ENCODE data around the gene PDSS1. TPM values are rescaled to one million over a fixed set of nuclear protein-coding genes. Genes with fewer than 3 reads are reported as not detected.
A peak's percentile ranks its signal among the peaks of the same experiment; 100 is the strongest.

PDSS1 gene
- total and polyA plus RNA-seq, 2 experiments from 2014 or later: 3.7 to 10.5 TPM

- no peaks in the 10 kb centered on the region for H3K27me3 ChIP-seq
- DNase-seq (ENCODE audit: low read depth in 1 of 2, low spot score in 1 of 2): no peak
- H3K9me3 ChIP-seq (ENCODE audit: low read depth): no peaks in the 10 kb centered on the region
- H3K4me1 ChIP-seq (ENCODE audit: low read depth): no peaks in the 10 kb centered on the region
- H3K27ac ChIP-seq: no peak overlapping the region
- no peak for TF ChIP-seq CTCF (IDR thresholded peaks at IDR 0.05; ENCODE audit: low read depth, low read length)
- peaks cover 15% of the 10 kb centered on the region for H3K36me3 ChIP-seq
- no peak overlapping the region for H3K4me3 ChIP-seq
Observed at GRCh38 chr10:26765549-26765948, 68.0 kb downstream of the PDSS1 start.

- no peak for TF ChIP-seq CTCF (IDR thresholded peaks at IDR 0.05; ENCODE audit: low read depth, low read length)
- no peaks in the 10 kb centered on the region for H3K27me3 ChIP-seq
- H3K36me3 ChIP-seq: peaks cover 7% of the 10 kb centered on the region
- H3K4me1 ChIP-seq (ENCODE audit: low read depth): no peaks in the 10 kb centered on the region
- peak overlapping the region; percentile 43 for H3K27ac ChIP-seq
- no peaks in the 10 kb centered on the region for H3K9me3 ChIP-seq (ENCODE audit: low read depth)
- DNase-seq (ENCODE audit: low read depth in 1 of 2, low spot score in 1 of 2): no peak
- no peak overlapping the region for H3K4me3 ChIP-seq
Observed at GRCh38 chr10:26770069-26770468, 72.6 kb downstream of the PDSS1 start.

- Histone ChIP-seq H3K9me3 (ENCODE audit: low read depth) (no peaks in the 10 kb centered on the region), H3K27me3 (no peaks in the 10 kb centered on the region), H3K27ac (no peak overlapping the region), H3K4me3 (no peak overlapping the region), H3K36me3 (no peaks in the 10 kb centered on the region), H3K4me1 (ENCODE audit: low read depth) (no peaks in the 10 kb centered on the region)
- no peak for DNase-seq (ENCODE audit: low read depth in 1 of 2, low spot score in 1 of 2)
- no peak for TF ChIP-seq CTCF (IDR thresholded peaks at IDR 0.05; ENCODE audit: low read depth, low read length)
Observed at GRCh38 chr10:26773633-26774032, 76.1 kb downstream of the PDSS1 start.

- H3K9me3 ChIP-seq (ENCODE audit: low read depth): no peaks in the 10 kb centered on the region
- H3K36me3 ChIP-seq: no peaks in the 10 kb centered on the region
- TF ChIP-seq CTCF (IDR thresholded peaks at IDR 0.05; ENCODE audit: low read depth, low read length): no peak
- no peak overlapping the region for H3K27ac ChIP-seq
- no peak for DNase-seq (ENCODE audit: low read depth in 1 of 2, low spot score in 1 of 2)
- peaks cover 21% of the 10 kb centered on the region for H3K4me1 ChIP-seq (ENCODE audit: low read depth)
- no peak overlapping the region for H3K4me3 ChIP-seq
- H3K27me3 ChIP-seq: no peaks in the 10 kb centered on the region
Observed at GRCh38 chr10:26776258-26776657, 78.8 kb downstream of the PDSS1 start.

- H3K36me3 ChIP-seq: no peaks in the 10 kb centered on the region
- DNase-seq (ENCODE audit: low read depth in 1 of 2, low spot score in 1 of 2): no peak
- peaks cover 30% of the 10 kb centered on the region for H3K4me1 ChIP-seq (ENCODE audit: low read depth)
- TF ChIP-seq CTCF (IDR thresholded peaks at IDR 0.05; ENCODE audit: low read depth, low read length): no peak
- no peak overlapping the region for H3K27ac ChIP-seq
- H3K4me3 ChIP-seq: no peak overlapping the region
- H3K27me3 ChIP-seq: no peaks in the 10 kb centered on the region
- H3K9me3 ChIP-seq (ENCODE audit: low read depth): no peaks in the 10 kb centered on the region
Observed at GRCh38 chr10:26777686-26778085, 80.2 kb downstream of the PDSS1 start.

Data from cardiac muscle cell (in vitro differentiated cells and primary cell).